H1 (cell line): ENCODE data around the gene OGFOD1.

Experiments used
- POLR2A ChIP-seq, 2 experiments: IDR thresholded peaks; 1 replicate in 1 of 2; 2 replicates in 1 of 2; pipeline ENCODE4 v1.6.1; 2011; ENCODE audit warnings: low read depth in 2 of 2, low read length in 2 of 2, mild to moderate bottlenecking in 2 of 2; ENCODE audit errors: control extremely low read depth in 1 of 2
- TF ChIP-seq, protein P1 (sequence below), 3 experiments: IDR thresholded peaks; 1 replicate in 2 of 3; 2 replicates in 1 of 3; pipeline versions ENCODE4 v1.5.1 to v1.6.1; 2011; ENCODE audit warnings: low read length in 3 of 3, mild to moderate bottlenecking in 3 of 3, inconsistent platforms in 2 of 3, low read depth in 1 of 3, moderate library complexity in 1 of 3; ENCODE audit not compliant: insufficient read depth in 1 of 3; ENCODE audit errors: control extremely low read depth in 1 of 3

DNA sequence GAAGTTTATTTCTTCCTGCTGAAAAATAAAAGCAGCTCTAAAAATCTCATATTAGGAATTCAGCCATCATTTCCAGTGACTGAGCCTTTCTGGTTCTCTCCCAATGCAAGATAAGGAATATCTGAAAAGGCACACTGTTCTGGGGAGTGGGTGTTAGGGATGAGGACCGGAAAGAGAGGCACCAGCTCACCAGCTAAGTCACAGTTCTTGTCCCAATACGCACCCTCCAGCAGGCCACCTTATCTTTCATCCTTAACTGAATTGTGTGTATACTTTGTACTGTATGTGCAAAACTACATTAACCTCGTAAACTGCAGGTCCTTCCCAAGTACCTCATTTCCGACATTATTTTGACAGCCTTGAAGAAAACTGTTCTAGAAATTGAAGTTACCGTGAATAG is 37.0 kb upstream of the OGFOD1 start:
- TF ChIP-seq, protein P1, sequence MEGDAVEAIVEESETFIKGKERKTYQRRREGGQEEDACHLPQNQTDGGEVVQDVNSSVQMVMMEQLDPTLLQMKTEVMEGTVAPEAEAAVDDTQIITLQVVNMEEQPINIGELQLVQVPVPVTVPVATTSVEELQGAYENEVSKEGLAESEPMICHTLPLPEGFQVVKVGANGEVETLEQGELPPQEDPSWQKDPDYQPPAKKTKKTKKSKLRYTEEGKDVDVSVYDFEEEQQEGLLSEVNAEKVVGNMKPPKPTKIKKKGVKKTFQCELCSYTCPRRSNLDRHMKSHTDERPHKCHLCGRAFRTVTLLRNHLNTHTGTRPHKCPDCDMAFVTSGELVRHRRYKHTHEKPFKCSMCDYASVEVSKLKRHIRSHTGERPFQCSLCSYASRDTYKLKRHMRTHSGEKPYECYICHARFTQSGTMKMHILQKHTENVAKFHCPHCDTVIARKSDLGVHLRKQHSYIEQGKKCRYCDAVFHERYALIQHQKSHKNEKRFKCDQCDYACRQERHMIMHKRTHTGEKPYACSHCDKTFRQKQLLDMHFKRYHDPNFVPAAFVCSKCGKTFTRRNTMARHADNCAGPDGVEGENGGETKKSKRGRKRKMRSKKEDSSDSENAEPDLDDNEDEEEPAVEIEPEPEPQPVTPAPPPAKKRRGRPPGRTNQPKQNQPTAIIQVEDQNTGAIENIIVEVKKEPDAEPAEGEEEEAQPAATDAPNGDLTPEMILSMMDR (IDR thresholded peaks at IDR 0.05; ENCODE audit: control extremely low read depth in 1 of 3, insufficient read depth in 1 of 3, low read depth in 1 of 3, low read length in 3 of 3) = no peak
- TF ChIP-seq POLR2A (IDR thresholded peaks at IDR 0.05; ENCODE audit: control extremely low read depth in 1 of 2, low read depth in 2 of 2, low read length in 2 of 2) = no peak
